22Rv1 (cell line): Measurements from ENCODE around the gene PPP1R7.

ENCODE experiments used
- H3K27ac ChIP-seq: fragments of 450-650 bp; 2 replicates; pipeline ENCODE4 v1.5.1; 2017
- ZFX ChIP-seq: fragments of 450-650 bp; IDR thresholded peaks from 2 replicates; pipeline ENCODE4 v1.6.1; 2017; ENCODE audit warnings: antibody characterized with exemption, borderline replicate concordance
- TF ChIP-seq, protein P1 (sequence below): fragments of 450-650 bp; IDR thresholded peaks from 2 replicates; pipeline ENCODE4 v1.5.1; 2017; ENCODE audit warnings: mild to moderate bottlenecking

Gene PPP1R7

DNA sequence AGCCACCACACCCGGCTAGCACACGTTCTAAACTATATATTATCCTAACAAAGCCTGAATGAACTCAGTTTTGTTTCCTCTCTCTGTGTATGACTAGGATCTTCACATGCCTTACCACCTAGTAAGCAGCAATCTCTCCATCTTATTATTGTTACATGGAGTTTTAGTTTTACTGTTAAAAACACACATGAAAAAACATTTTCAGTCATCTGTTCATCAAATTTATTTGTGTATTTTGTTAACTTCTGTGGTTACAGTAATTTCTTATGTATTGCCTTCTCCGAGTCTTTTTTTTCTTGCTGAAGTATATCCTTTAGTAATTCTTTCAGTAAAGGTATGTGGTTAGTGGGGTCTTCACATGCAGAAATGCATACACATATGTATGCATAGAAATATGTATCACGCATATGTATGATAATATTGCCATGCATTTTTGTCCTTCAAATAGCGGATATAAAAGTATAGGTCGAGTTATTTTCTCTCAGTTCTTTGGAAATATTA is 69.6 kb downstream of the PPP1R7 start:
- H3K27ac ChIP-seq, result no peak overlapping the region
- TF ChIP-seq, protein P1, sequence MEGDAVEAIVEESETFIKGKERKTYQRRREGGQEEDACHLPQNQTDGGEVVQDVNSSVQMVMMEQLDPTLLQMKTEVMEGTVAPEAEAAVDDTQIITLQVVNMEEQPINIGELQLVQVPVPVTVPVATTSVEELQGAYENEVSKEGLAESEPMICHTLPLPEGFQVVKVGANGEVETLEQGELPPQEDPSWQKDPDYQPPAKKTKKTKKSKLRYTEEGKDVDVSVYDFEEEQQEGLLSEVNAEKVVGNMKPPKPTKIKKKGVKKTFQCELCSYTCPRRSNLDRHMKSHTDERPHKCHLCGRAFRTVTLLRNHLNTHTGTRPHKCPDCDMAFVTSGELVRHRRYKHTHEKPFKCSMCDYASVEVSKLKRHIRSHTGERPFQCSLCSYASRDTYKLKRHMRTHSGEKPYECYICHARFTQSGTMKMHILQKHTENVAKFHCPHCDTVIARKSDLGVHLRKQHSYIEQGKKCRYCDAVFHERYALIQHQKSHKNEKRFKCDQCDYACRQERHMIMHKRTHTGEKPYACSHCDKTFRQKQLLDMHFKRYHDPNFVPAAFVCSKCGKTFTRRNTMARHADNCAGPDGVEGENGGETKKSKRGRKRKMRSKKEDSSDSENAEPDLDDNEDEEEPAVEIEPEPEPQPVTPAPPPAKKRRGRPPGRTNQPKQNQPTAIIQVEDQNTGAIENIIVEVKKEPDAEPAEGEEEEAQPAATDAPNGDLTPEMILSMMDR, result no peak
- TF ChIP-seq ZFX, result no peak

DNA sequence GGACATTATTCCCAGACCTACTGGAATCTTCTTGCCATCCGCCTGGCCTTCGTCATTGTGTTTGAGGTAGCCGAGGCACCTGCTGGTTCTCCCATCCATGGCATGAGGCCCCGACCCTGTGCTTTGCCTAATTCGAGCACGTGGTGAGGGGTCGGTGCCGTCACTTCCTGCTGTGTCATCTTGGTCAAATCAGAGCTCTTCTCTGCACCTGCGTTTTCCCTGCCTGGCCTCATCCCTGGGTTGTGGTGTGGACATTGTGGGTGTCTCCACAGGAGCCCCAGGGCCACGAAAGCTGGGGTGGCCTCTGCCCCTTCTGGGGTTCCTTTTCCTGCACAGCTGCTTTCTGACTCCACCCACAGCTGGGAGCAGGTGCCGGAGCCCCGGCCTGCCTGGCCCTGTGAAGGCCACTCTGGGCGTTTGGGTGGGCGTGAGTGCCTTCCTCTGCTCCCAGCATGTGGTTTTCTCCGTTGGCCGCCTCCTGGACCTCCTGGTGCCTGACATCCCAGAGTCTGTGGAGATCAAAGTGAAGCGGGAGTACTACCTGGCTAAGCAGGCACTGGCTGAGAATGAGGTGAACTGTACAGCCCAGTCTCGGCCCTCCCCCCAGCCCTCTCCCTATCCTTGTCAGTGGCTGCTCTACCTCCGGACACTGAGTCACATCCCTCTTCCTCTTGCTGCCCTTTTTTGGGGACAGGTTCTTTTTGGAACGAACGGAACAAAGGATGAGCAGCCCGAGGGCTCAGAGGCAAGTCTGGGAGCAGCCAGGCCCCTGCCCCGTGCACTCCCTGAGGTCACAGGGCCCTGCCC is 73.1 kb downstream of the PPP1R7 start:
- TF ChIP-seq ZFX, result no peak
- TF ChIP-seq, protein P1, result no peak
- no peak overlapping the region for H3K27ac ChIP-seq

GRCh38 chr2:241224018-241224850 is 74.0 kb downstream of the PPP1R7 start:
- H3K27ac ChIP-seq, result no peak overlapping the region
- no peak for TF ChIP-seq ZFX
- TF ChIP-seq, protein P1, result no peak

DNA sequence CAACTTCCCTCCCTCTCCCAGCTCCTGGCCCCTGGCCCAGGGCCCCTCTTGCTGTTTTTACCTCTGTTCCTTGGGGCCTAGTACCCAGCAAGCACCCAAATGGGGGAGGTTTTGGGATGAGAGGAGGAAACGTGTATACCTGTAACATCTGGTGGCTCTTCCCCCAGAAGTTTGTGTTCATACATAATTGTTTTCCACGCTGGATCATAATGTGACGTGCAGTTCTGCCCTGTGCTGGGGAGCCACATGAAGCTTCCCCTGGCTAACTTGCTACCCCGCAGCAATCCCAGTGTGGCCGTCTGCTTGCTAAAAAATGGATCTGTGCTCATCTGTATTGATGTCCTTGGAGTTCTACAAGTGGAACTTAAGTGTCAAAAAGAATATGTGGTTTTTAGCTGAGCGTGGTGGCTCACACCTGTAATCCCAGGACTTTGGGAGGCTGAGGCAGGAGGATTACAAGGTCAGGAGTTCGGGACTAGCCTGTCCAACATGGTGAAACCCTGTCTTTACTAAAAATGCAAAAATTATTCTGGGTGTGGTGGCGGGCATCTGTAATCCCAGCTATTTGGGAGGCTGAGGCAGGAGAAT is 74.7 kb downstream of the PPP1R7 start:
- TF ChIP-seq, protein P1, result no peak
- no peak for TF ChIP-seq ZFX
- no peak overlapping the region for H3K27ac ChIP-seq

- H3K27ac ChIP-seq, result no peak overlapping the region
- no peak for TF ChIP-seq ZFX
- TF ChIP-seq, protein P1, result no peak
Measured at GRCh38 chr2:241225545-241225944, 75.3 kb downstream of the PPP1R7 start.

DNA sequence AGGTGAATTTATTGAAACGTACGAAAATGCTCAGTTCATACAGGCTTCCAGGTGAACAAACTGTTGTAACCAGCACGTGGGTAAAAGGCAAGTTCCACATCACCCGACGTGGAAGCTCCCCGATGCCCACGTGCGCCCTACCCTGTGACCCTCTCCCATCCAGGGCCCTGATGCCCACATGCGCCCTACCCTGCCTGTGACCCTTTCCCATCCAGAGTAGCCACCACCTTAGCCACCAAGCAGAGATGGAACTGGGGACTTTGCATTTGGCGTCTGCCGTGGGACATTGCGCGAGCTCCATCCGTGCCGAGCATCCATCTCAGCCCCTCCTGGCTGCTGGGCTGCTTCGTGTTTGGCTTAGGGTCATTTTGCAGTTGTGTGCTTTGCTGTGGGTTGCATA is 75.7 kb downstream of the PPP1R7 start:
- no peak overlapping the region for H3K27ac ChIP-seq
- TF ChIP-seq ZFX, result no peak
- TF ChIP-seq, protein P1, result no peak
